ENCODE data around the gene KRT14. TPM values are rescaled to one million over a fixed set of nuclear protein-coding genes. Genes with fewer than 3 reads are reported as not detected.
A peak's percentile ranks its signal among the peaks of the same experiment; 100 is the strongest.
"Not testable (repeated sequence)": the region's sequence is repeated elsewhere in the genome, so short reads cannot be mapped to it uniquely, and the experiment has no call there.

Gene KRT14
- total RNA-seq, 4 donors from 2014 or later = 7,400 to 12,534 (median 10,685) TPM

GRCh38 chr17:41614098-41614497, 27.4 kb upstream of the KRT14 start:
- Histone ChIP-seq H3K4me3 (no peak overlapping the region), H3K27me3 (peaks cover 17% of the 10 kb centered on the region), H3K27ac (no peak overlapping the region), H3K36me3 (no peaks in the 10 kb centered on the region), H3K9me3 (no peaks in the 10 kb centered on the region), H3K4me1 (peaks cover 16% of the 10 kb centered on the region)
- TF ChIP-seq POLR2AphosphoS5 (IDR thresholded peaks at IDR 0.05) (no peak), CTCF (IDR thresholded peaks at IDR 0.05) (no peak), POLR2A (IDR thresholded peaks at IDR 0.05) (no peak), EP300 (IDR thresholded peaks at IDR 0.05) (no peak)
- 80% methylated on average over 1 of the region's 5 CpGs for WGBS
- DNase-seq (ENCODE audit: low spot score in 2 of 2) = peak in 1 of 2 donors; percentile 52

- no peak overlapping the region for H3K4me3 ChIP-seq
- no peak for TF ChIP-seq POLR2AphosphoS5 (IDR thresholded peaks at IDR 0.05)
- TF ChIP-seq EP300 (IDR thresholded peaks at IDR 0.05) = no peak
- no peak for TF ChIP-seq POLR2A (IDR thresholded peaks at IDR 0.05)
- TF ChIP-seq CTCF (IDR thresholded peaks at IDR 0.05) = no peak
- no peaks in the 10 kb centered on the region for H3K9me3 ChIP-seq
- WGBS = 83% methylated on average over 11 of the region's 11 CpGs
- H3K27ac ChIP-seq = no peak overlapping the region
- peaks cover 13% of the 10 kb centered on the region for H3K27me3 ChIP-seq
- H3K36me3 ChIP-seq = no peaks in the 10 kb centered on the region
- peak in 1 of 2 donors; percentile 56 for DNase-seq (ENCODE audit: low spot score in 2 of 2)
- H3K4me1 ChIP-seq = peaks cover 15% of the 10 kb centered on the region
Measured at GRCh38 chr17:41613277-41614082, 26.8 kb upstream of the KRT14 start.

- not testable (repeated sequence) for H3K36me3 ChIP-seq, H3K9me3 ChIP-seq, H3K27me3 ChIP-seq
- WGBS = 41% methylated on average over 21 of the region's 31 CpGs
- Histone ChIP-seq H3K27ac (peak within 1 kb of the TSS; percentile 33), H3K4me1 (peaks cover 11% of the 10 kb centered on the region), H3K4me3 (peak within 1 kb of the TSS; percentile 30)
- peak in 1 of 2 donors; percentile 65 for DNase-seq (ENCODE audit: low spot score in 2 of 2)
Measured at GRCh38 chr17:41612376-41613160, 25.9 kb upstream of the KRT14 start, which contains the start of gene KRT16. KRT16 (minus strand) TSS chr17:41612767; CDS start chr17:41612688, 79 bp downstream.

GRCh38 chr17:41610965-41611640, 24.4 kb upstream of the KRT14 start:
- H3K4me3 ChIP-seq = no peak overlapping the region
- TF ChIP-seq POLR2A (IDR thresholded peaks at IDR 0.05) = no peak
- no peak for TF ChIP-seq EP300 (IDR thresholded peaks at IDR 0.05)
- no peak for TF ChIP-seq CTCF (IDR thresholded peaks at IDR 0.05)
- no peak for TF ChIP-seq POLR2AphosphoS5 (IDR thresholded peaks at IDR 0.05)

GRCh38 chr17:41610061-41610517, 23.4 kb upstream of the KRT14 start:
- H3K27ac ChIP-seq, H3K4me1 ChIP-seq, H3K9me3 ChIP-seq, H3K27me3 ChIP-seq, H3K4me3 ChIP-seq, H3K36me3 ChIP-seq: not testable (repeated sequence)
- 67% methylated on average over 10 of the region's 10 CpGs for WGBS
- peak in 1 of 2 donors; percentile 51 for DNase-seq (ENCODE audit: low spot score in 2 of 2)

More at GRCh38 chr17:41610965-41611640, 24.4 kb upstream of the KRT14 start:
- Histone ChIP-seq H3K36me3 (no peaks in the 10 kb centered on the region), H3K27me3 (peaks cover 5% of the 10 kb centered on the region), H3K4me1 (peaks cover 9% of the 10 kb centered on the region), H3K9me3 (no peaks in the 10 kb centered on the region), H3K27ac (no peak overlapping the region)
- 89% methylated on average over 23 of the region's 25 CpGs for WGBS
- peak in 1 of 2 donors; percentile 55 for DNase-seq (ENCODE audit: low spot score in 2 of 2)

GRCh38 chr17:41606930-41607329, 20.2 kb upstream of the KRT14 start:
- not testable (repeated sequence) for H3K36me3 ChIP-seq; H3K9me3 ChIP-seq; H3K27ac ChIP-seq; H3K4me3 ChIP-seq; H3K27me3 ChIP-seq; H3K4me1 ChIP-seq; DNase-seq (ENCODE audit: low spot score in 2 of 2)
- 70% methylated on average over 4 of the region's 4 CpGs for WGBS

All from suprapubic skin (tissue), 4 donors.